Mucosa of gallbladder (tissue), 1 donor: ENCODE data around the gene TNK2. TPM values are rescaled to one million over a fixed set of nuclear protein-coding genes. Genes with fewer than 3 reads are reported as not detected.
"Not testable (repeated sequence)": the region's sequence is repeated elsewhere in the genome, so short reads cannot be mapped to it uniquely, and the experiment has no call there.

Source experiments
- DNase-seq: peaks from one replicate; pipeline ENCODE4 v3.0.0-alpha.2; 2020; ENCODE audit warnings: low spot score
- total RNA-seq: library from RNA; stranded (reverse); gene quantifications from one replicate; pipeline ENCODE4 v1.2.1, GENCODE V29; 2021
- donor health status: DM: no; HTN: no; CAD: no.

Gene TNK2
- total RNA-seq, 1 donor from 2014 or later = 47.3 TPM

DNA sequence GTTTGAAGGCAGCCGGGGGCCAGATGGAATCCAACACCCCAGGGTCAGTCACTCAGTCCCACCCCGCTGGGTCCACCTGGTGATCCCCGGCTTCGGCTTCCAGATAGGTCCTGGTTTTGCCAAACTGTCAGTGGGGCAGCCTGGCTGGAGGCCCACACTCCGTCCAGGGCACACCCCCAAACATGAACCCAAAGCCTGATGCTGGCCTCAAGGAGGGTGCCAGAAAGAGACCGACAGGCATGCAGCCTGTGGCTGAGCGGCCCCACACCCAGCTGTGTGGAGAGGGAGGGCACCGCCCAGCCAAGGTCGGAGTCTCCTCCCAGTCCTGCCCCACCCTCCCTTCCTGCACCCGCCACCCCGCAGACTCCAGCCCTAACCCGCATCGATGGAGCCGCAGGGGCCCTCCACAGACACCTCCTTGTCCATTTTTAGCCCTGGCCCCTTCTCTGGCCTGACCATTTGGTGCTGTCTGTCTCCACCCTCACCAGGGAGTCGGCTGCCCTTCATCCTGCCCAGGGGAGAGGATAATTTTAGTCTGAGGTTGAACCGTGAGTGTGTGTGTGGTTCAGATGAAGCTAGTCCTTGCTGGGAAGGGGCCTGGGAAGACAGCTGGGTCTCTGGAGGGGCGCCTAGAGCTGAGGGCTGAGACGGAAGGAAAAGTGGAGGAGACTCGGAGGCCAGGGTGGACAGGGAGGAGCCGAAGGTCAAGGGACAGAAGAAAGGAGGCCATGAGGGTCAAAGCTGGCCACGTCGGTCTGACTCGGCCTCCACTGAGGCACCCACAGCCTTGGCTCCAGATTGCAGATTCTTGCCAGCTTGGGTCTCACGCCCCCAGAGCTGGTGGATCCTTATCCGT lies 23.1 kb downstream of the TNK2 start:
- no peak for DNase-seq

DNA sequence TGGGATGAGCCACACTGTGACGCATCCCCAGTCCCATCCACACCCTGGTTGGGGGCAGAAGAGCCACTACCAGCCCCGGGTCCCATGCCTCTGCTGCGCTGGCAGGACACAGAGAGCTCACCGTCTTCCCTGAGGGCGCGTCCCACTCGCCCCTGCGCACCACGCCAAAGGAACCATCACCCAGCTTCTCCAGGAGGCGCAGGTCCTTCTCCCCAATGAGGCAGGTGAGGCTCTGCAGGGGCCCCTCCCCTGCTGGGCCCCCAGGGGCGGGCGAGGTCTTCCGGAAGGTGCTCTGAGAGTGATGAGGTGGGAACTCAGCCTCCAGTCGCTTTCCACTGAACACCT lies 23.7 kb downstream of the TNK2 start:
- no peak for DNase-seq

DNA sequence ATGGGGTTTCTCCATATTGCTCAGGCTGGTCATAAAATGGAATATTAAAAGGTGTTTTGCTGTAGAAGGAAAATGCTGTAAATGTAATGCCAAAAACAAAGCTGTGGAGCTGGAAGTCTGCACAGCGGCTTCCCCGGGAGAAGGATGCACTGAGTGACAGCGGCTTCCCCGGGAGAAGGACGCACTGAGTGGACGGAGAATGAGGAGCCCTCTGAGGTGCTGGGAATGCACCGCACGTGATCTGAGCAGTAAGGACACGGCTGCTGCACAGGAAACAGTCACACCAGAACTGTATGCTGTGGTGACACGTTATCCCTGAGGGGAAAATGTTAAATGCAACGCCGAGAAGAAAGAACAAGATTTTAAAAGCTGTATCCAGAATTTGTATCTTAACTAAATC lies 24.6 kb downstream of the TNK2 start:
- DNase-seq = no peak

DNA sequence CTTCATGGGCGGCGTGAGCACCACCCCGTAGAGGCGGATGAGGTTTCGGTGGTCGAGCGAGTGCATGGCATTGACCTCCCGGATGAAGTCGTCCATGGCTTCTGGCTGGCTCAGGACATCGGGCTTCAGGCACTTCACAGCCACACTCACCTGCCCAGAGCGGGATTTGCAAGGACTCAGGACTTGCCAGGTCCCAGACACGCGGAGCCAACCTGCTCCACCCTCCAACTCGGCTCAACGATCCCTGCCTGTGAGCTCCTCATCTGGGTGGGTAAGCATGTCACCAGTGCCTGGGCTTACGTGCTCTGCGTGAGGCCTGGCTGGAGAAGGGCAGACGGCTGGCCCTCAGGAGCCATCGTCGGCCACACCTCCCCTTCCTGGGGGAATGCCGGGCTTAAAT lies 25.2 kb downstream of the TNK2 start:
- DNase-seq = no peak

DNA sequence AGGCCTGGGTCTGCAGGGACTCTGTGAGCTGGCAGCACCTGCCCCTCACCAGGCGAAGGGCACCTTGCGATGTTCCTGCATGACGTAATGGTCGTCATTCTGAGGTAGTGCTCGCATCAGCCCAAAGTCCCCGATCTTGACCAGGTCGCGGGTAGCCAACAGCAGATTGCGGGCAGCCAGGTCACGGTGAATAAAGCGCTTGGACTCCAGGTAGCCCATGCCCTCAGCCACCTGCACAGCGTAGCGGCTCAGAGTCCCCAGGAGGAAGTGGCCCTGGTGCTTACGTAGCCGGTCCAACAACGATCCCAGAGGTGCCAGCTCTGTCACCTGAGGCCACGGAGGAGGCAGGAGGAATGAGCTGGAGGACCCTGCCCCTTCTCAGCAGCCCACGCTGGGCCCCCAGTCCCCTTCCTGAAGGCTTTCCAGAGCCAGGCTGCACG lies 26.3 kb downstream of the TNK2 start:
- no peak for DNase-seq

DNA sequence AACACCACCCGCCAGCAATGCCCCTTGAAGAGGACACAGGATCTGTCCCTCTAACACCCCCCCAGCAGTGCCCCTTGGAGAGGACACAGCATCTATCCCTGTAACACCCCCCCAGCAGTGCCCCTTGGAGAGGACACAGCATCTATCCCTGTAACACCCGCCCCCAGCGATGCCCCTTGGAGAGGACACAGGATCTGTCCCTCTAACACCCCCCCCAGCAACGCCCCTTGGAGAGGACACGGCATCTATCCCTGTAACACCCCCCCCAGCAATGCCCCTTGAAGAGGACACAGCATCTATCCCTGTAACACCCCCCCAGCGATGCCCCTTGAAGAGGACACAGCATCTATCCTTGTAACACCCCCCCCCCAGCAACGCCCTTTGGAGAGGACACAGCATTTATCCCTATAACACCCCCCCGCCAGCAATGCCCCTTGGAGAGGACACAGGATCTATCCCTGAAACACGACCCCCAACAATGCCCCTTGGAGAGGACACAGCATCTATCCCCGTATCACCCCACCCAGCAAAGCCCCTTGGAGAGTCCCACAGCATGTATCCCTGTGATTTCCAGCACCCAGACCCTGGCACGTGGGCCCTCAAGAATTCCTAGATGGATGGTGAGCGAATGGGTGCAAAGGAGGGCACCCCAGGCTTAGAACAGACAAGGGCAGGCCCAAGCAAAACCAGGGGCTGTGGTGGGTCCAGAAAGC lies 26.9 kb downstream of the TNK2 start:
- no peak for DNase-seq

DNA sequence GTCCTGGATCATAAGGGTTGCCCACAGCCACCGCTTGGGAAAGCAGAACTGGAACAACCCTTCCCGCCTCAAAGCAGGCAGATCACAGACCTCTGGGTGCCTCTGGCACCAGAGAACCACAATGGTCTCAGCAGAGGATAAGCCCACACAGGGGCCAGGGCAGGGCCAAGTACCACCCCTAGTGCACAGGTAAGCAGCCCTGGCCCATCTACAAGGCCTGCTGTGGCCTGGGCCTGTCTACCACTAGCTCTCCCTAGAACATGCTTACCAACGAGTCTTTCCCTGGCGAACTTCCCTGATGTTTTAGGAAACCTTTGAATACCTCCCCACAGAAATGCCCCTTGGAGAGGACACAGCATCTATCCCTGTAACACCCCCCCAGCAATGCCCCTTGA lies 28.3 kb downstream of the TNK2 start:
- no peak for DNase-seq

DNA sequence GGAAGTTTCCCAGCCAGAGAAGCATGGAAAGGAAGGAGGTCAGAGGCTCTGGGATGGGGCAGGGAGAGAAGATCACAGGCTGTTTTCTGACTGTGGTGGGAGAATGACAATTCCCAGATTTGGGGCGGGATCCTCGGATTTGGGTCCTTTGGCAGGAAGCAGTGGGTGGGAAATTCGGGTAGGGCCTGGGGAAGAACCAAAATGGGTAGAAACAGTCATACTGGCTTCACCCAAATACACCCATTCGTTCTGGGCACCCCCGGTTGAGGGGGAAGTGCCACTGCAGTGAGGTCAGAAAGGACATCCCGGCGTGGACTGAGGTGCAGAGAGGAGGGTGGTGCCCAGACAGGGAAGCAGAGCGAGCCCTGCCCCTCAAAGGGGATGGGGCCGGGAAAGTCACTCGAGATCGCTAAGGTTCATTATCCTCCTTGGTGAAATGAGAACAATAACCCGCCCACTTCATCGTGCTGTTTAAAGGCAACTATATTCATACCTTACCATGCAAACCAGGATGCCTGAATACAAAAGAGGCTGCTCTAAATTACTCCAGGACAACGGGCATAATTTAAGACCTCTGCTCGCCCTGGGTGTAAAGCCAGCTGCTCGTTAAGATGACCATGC lies 28.8 kb downstream of the TNK2 start:
- no peak for DNase-seq

DNA sequence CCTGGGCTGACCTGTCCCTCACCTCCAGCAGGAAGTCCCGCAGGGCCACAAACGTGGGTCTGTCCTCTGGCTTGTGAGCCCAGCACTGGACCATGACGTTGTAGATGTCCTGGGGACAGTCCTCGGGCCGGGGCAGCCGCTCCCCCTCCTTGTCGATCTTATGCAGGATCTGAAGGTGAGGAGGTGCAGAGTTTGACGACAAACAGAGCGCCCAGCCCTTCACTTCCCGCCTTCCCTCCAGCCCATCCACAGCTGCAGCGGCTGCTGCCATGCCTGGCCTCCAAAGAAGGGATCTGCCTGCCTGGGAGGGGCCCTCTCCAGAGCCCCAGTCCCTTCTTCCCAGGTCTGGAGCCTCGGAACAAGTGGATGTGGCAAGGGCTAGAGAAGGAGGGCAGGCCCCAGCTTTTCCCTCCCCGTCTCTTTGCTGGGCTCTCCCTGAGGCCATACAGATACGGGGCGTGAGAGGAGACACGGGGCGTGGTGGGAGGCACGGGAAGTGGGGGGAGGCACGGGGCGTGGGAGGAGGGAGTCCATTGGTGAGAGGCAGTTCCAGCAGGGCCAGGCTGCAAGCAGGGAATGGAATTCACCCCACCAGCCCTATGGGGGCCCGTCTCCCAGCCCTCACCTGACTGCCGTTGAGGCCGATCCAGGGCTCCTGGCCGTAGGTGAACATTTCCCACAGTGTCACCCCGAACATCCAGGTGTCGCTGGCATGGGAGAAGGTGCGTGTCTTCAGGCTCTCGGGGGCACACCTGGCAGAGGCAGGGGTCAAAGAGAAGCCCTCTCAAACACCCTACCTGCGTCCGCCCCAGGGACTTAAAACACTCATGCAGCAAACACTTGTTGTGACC lies 29.7 kb downstream of the TNK2 start:
- DNase-seq = no peak

DNA sequence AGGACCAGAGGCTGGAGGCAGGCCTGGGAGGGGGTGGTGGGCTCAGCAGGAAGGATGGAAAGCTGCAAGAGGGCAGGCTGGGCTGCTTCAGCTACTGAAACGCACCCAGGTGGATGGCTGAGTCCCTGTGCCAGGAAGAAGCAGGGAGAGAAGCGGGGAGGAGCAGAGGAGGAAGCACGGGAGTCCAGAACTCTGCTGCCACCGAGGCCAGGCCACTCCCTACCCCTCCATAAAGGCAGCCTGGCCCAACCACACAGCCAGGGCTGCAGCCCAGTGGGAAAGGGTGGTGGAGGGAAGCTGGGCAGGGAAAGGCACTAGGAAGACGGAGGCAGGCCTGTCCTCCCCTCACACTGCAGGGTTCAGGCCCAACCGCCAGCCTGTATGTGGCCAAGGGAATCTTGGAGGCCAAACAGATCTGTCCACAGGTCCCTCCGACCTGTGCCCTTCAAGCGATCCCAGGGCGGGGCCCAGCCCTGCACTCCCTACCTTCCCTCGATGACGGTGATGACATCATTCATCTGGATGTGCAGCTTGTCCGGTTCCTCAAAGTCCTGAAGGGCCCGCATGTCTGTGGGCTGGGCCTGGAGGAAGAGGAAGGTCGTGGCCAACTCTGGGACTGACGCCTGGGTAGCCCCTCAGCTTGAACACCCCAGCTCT lies 30.5 kb downstream of the TNK2 start:
- DNase-seq = no peak

DNA sequence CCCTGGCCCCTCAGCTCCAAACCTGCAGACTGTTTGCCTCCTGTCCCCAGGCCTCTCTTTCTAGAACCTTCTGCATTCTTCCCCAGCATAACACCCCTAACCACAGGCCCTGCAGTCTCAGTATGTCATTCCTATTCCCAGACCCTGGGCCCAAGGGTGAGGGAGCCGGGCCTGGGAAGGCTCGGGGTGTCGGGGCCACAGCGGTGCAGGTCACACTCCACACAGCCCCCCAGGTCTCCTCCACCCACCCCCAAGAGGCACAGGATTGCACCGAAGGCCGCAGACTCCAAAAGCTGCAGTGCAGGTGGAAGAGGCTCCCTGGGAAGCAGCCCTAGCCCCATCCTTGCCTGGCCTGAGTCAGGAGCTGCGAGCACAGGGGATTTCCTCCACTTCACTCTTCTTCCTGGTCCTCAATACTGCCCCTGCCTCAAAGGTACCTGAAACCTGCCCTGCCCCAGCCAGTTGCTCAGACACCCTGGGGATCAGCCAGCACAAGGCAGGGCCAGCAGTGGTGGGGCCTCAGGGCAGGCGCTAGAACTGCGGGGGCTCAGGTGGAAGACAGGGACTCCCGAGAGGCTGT lies 31.1 kb downstream of the TNK2 start:
- no peak for DNase-seq

DNA sequence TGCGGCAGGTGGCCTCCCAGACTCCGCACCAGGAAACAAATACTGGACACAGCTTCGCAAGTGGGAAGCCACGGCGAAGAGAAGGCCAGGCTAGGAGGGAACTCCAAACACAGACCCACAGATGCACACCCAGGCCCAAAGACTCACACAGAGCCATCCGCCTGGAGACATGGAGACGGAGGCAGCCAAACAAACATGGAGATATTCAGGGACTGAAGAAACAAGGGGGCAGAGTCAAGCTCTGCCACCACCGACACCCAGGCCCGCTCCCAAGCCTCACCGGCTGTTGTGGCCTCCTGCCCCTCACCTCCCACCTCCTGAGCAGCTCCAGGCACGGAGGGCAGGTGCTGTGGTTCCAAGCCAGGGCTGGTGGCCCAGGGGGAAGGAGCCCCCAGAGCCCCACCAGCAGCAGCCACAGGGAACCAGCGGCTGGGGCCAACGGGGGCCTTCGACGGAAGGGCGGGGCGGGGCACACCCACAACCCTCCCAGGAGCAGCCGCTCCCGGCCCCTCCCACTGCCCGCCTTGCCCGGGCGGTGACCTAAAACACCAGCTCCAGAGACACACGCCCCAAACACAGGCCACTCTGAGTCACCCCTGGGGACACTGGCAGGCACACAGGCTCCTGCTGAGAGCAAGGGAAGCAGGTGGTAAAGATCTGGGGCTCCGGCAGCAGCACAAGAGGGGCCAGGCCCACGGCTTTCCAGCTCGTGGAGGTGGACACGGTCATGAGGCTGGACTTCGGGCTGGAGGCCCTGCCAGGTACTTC lies 31.9 kb downstream of the TNK2 start:
- peak; percentile 30 for DNase-seq

DNA sequence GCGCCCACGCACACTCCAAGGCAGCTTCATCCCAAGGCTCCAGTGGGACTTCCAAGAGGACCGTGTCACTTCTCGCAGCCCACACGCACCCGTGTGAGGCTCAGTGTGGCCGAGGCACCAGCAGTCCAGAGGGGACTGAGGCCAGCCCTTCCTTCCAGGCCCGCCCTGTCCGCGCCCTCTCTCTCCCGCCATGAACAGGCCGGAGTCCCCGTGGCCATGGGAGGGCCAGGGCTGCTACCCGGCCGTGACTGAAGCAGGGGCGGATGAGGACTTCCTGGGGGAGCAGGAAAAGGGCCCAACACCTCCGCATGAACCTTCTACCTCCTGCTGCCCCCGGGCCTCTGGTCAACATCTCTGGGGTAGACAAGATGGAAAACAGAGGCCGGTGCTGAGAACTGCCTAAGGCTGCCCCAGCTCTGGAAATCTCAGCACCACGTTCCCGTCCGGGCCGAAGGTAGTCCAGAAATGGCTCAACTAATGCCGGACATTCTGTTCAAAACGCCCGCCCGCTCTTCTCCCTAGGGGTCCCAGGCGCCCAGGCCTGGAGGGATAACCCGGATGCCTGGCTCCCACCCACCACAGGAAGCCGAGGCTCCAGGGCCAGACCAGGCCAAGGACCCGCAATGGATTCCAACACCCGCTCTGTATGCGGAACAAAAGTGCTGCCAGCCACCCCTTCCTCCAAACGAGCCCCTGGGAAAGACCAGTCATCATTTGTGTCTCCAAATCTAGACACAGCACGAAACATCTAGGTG lies 32.7 kb downstream of the TNK2 start:
- DNase-seq = no peak

DNA sequence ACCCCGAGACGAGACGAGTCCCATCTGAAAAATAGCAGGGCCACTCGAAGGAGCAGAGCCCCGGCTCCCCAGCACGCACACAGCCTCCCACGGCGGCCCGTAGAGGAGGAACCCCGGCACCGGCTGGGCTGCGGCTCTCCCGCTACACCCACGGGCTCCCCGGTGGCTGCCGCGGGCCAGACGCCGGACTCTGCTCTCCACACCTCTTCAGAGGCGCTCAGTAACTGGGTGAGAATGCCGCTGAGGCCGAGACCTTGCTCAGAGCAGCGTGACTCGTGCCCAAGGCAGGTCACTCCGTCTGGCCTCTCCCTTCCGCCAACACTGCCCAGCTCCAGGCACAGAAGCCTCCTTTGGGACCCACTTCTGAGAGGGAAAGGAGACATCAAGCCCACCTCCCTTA lies 34.4 kb downstream of the TNK2 start:
- DNase-seq = no peak

DNA sequence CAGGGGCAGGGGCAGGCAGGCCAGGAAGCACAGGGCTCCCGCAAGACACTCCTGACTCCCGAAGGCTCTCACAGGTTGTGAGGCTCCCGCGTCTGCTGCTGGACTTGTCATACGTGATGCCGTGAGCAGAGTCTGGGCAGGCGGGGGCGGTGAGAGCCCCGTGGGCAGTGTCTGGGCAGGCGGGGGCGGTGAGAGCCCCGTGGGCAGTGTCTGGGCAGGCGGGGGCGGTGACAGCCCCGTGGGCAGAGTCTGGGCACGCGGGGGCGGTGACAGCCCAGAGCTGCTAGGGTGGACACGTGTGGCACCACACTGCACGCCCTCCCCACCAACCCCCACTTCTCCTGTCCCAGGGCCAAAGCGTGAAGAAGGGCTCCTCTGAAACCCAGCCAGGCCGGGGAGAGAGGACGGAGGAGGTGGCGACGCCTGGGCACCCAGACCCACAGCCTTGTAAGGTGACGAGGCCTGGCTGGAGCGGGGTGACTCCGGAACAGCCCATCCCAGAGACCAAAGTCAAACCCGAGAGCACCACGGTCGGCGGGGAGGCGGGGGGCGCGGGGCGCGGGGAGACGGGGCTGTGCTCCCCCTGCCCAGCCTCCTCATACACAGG lies 35.0 kb downstream of the TNK2 start:
- no peak for DNase-seq

DNA sequence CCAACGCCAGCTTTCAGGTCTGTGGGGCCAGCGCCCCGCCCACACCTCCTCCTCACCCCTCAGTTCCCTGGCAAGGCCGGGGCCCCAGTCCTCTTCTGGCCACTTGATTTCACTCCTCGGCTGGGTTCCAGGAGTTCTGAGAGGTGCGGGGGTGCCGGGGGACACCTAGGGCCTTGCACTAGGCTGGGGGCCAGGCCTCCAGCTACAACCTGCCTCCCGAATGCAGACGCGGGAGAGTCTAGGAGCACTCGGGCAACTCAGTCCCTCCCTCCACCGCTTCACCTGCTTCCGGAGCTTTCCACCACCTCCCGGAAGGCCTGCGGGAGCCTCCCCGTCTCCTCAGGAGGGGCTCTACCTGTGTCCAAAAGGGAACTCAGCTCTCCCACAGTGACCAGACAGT lies 35.6 kb downstream of the TNK2 start:
- DNase-seq = no peak

DNA sequence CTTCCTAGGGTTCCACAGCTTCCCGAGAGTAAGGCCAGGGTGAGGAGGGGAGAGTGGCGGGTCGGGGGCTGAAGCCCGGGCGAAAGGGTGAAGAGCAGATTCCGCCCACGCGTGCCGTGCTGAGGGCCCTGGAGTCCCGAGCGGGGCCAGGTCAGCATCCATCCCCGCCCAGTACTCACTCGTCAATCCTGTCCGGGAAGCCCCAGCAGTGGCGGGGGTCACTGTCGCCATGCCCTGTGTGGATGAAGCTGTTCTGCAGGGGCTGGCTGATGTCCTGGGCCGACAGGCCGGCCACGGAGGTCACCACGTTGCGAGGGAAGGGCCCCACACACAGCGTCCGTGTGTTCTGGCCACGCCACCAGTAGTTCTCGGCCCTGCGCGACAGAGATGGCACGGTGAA lies 36.3 kb downstream of the TNK2 start:
- no peak for DNase-seq

DNA sequence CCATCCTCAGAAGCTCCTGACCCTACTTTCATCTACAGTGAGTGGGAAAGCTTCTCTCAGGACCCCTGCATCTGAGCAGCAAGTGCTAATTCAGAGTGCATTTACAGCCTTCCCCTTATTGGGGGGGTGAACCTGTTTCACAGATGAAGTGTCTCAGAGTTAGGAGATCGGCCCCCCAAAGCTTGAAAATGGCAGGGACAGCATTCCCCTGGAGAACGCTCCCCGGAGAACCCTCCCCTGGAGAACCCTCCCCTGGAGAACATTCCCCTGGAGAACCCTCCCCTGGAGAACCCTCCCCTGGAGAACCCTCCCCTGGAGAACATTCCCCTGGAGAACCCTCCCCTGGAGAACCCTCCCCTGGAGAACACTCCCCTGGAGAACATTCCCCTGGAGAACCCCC lies 36.7 kb downstream of the TNK2 start:
- DNase-seq = not testable (repeated sequence)

DNA sequence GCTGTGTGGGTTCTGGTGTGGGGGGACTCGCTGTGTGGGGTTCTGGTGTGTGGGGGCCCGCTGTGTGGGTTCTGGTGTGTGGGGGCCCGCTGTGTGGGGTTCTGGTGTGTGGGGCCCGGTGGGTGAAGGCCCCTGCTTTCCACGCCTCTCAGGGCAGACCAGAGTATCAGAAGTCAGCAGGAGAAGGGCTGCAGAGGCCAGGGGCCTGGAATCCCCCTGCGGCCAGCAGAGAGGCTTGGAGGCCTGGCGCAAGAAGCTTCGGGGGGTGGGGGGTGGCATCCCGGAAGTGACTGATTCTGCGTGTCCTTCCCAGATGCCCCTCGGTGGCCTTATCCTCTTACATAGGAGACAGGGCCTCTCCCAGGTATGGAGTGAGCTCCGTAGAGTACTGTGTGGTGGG lies 37.4 kb downstream of the TNK2 start:
- DNase-seq = no peak
